Ishikawa (cell line): ENCODE measurements around the gene ARSD.
A peak's percentile ranks its signal among the peaks of the same experiment; 100 is the strongest.

Experiments used
- CEBPB ChIP-seq: IDR thresholded peaks from 2 replicates; pipeline ENCODE4 v1.6.1; 2012
- CREB1 ChIP-seq: IDR thresholded peaks from 2 replicates; pipeline ENCODE4 v1.6.1; 2012; ENCODE audit warnings: low read depth
- EGR1 ChIP-seq: IDR thresholded peaks from 2 replicates; pipeline ENCODE4 v1.6.1; 2012
- EP300 ChIP-seq: IDR thresholded peaks from 2 replicates; pipeline ENCODE4 v1.6.1; 2012; ENCODE audit warnings: borderline replicate concordance
- FOXM1 ChIP-seq: IDR thresholded peaks from 2 replicates; pipeline ENCODE4 v1.6.1; 2012; ENCODE audit warnings: low read depth, borderline replicate concordance
- MAX ChIP-seq: IDR thresholded peaks from 2 replicates; pipeline ENCODE4 v1.6.1; 2012
- NFIC ChIP-seq: IDR thresholded peaks from 2 replicates; pipeline ENCODE4 v1.6.1; 2012
- RAD21 ChIP-seq: IDR thresholded peaks from 2 replicates; pipeline ENCODE4 v1.6.1; 2012; ENCODE audit warnings: low read depth
- REST ChIP-seq: IDR thresholded peaks from 2 replicates; pipeline ENCODE4 v1.6.1; 2012; ENCODE audit warnings: low read depth, mild to moderate bottlenecking
- TAF1 ChIP-seq: IDR thresholded peaks from 2 replicates; pipeline ENCODE4 v1.6.1; 2012; ENCODE audit warnings: low read depth, mild to moderate bottlenecking
- TCF12 ChIP-seq: IDR thresholded peaks from 2 replicates; pipeline ENCODE4 v1.6.1; 2012; ENCODE audit warnings: low read depth
- TEAD4 ChIP-seq: IDR thresholded peaks from 2 replicates; pipeline ENCODE4 v1.6.1; 2012
- YY1 ChIP-seq: IDR thresholded peaks from 2 replicates; pipeline ENCODE4 v1.6.1; 2012; ENCODE audit warnings: low read depth
- ZBTB7A ChIP-seq: IDR thresholded peaks from 2 replicates; pipeline ENCODE4 v1.6.1; 2012; ENCODE audit warnings: low read depth
- TF ChIP-seq, protein P1 (sequence below): IDR thresholded peaks from 2 replicates; pipeline ENCODE4 v1.6.1; 2012

The ARSD gene

GRCh38 chrX:2902841-2903240 lies 26.3 kb downstream of the ARSD start:
- TF ChIP-seq CREB1 (no peak), MAX (no peak), FOXM1 (no peak), TEAD4 (no peak), EP300 (no peak), NFIC (no peak)
- TF ChIP-seq, protein P1, sequence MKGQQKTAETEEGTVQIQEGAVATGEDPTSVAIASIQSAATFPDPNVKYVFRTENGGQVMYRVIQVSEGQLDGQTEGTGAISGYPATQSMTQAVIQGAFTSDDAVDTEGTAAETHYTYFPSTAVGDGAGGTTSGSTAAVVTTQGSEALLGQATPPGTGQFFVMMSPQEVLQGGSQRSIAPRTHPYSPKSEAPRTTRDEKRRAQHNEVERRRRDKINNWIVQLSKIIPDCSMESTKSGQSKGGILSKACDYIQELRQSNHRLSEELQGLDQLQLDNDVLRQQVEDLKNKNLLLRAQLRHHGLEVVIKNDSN: no peak

- no peak for TF ChIP-seq EGR1
- no peak for TF ChIP-seq EP300
- no peak for TF ChIP-seq TEAD4
Measured at GRCh38 chrX:2901367-2902036, 27.6 kb downstream of the ARSD start.

GRCh38 chrX:2898846-2899512 lies 30.2 kb downstream of the ARSD start:
- TF ChIP-seq YY1: no peak
- TF ChIP-seq MAX: no peak
- no peak for TF ChIP-seq CREB1
- TF ChIP-seq FOXM1: no peak
- TF ChIP-seq ZBTB7A: no peak
- no peak for TF ChIP-seq TCF12
- no peak for TF ChIP-seq REST

DNA sequence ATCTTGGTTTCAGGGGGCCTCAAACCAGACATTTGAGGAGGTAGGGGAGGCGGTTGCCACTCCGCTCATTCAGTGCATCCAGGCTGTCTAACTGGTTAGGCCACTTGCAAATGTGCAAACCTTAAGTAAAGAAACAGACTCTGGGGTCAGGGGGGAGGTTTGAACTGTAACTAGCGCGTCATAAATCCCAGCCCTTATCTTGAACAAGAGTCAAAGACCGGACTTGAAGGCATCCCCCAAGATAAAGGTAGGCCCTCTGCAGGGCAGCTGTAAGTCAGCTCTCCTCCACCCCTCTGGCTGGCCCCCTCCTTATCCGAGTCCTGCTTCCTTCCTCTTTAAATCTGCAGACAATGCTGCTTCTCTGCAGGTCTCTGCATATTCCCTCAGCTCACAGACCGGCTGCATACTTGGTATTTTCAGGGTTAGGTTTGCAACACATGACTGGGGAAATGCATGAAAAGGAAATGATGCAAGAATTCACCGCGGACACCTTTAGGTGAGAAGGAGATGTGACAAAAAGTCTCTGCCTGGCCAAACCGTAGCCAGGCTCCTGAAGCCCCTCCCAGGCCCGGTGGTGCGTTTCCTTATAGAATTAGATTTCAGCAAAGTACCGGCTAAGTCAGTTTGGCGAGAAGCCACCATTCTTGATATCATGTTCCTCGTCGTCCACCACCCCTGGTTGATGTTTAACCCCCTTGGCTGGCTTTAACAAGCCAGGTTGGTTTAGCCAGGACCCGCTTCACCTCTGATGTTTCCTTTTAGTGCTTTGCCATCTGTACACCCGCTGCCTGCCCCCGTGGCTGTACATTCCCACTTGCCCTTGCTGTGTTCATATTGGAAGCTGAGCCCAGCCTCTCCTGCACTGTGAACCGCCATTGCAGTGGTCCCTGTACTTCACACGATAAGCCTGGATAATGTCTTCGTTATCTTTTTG lies 31.2 kb downstream of the ARSD start:
- TF ChIP-seq MAX: peak; percentile 60; the same call in 1 of the 2 replicates
- TF ChIP-seq FOXM1: 0 out of 2 replicates have a peak, but pooled peaks have one; percentile 23

GRCh38 chrX:2897311-2897689 lies 31.8 kb downstream of the ARSD start:
- TF ChIP-seq TCF12 (no peak), CREB1 (no peak), EGR1 (no peak), EP300 (no peak), REST (no peak), TEAD4 (no peak), RAD21 (no peak), FOXM1 (no peak), TAF1 (no peak), NFIC (no peak), YY1 (no peak), MAX (no peak), CEBPB (no peak), ZBTB7A (no peak)
- TF ChIP-seq, protein P1: no peak
